Suprapubic skin (tissue), 3 donors: ENCODE results near the gene SH3RF1.

Source experiments
- EP300 ChIP-seq: sonication (generic); formaldehyde crosslinking; IDR thresholded peaks from one replicate; pipeline ENCODE4 v1.6.1; 2017; ENCODE audit warnings: antibody characterized with exemption
- TF ChIP-seq, protein P1 (sequence below), 2 donors: fragments of 200-600 bp in 1 of 2; fragments of 450-650 bp in 1 of 2; sonication (generic) in 1 of 2; IDR thresholded peaks; one replicate each; pipeline ENCODE4 v1.5.1; 2016 to 2019; ENCODE audit warnings: antibody characterized with exemption in 2 of 2, mild to moderate bottlenecking in 1 of 2, moderate library complexity in 1 of 2

DNA sequence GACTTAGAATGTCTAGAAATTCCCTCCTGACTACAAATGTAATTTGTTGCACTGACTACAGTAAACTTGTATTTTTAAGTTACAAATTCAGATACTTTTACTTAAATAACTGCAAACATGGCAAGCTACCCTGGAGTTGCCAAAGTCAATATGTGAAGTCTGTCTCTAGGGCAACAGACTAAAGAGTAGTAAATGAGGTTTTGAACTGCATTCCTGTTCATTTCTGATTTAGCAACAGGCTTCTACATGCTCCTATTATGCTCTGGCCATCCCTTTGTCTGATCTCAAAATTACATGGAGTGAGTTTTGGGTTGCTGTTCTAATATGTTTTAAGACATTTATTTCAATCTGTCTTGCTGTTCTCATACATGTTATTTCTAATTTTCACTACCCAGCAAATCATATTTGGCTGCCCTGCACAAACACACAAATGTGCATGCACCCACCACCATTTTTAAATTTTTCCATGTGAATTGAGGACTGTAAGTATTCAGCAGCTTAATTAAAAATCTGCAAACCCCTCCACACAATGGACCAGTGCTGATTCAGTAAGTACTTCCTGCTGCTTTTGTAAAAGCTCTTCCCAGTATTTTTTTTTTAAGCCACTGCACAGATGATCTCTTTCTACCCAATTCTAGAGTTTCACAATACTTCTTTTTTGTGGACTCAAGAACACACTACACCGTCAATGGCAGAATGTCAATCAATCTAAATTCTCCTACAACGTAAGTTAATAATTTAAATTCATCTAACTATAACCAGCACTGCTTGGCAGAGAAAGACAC is 26.7 kb downstream of the SH3RF1 start:
- TF ChIP-seq, protein P1, sequence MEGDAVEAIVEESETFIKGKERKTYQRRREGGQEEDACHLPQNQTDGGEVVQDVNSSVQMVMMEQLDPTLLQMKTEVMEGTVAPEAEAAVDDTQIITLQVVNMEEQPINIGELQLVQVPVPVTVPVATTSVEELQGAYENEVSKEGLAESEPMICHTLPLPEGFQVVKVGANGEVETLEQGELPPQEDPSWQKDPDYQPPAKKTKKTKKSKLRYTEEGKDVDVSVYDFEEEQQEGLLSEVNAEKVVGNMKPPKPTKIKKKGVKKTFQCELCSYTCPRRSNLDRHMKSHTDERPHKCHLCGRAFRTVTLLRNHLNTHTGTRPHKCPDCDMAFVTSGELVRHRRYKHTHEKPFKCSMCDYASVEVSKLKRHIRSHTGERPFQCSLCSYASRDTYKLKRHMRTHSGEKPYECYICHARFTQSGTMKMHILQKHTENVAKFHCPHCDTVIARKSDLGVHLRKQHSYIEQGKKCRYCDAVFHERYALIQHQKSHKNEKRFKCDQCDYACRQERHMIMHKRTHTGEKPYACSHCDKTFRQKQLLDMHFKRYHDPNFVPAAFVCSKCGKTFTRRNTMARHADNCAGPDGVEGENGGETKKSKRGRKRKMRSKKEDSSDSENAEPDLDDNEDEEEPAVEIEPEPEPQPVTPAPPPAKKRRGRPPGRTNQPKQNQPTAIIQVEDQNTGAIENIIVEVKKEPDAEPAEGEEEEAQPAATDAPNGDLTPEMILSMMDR (IDR thresholded peaks at IDR 0.05) = no peak
- TF ChIP-seq EP300 = no peak
